Activated B cell treated with CpG ODN at 0.5 μM for 24 hours (primary cell): ENCODE data around the gene LEPR. TPM values are rescaled to one million over a fixed set of nuclear protein-coding genes. Genes with fewer than 3 reads are reported as not detected.
"Not testable (repeated sequence)": the region's sequence is repeated elsewhere in the genome, so short reads cannot be mapped to it uniquely, and the experiment has no call there.

Experiments
- ATAC-seq: fragments of 200-7000 bp; cut with Tn5 transposase; one replicate; pipeline ENCODE4 v1.10.0; 2021; ENCODE audit warnings: low read depth, mild to moderate bottlenecking, moderate library complexity
- CTCF ChIA-PET: fragments of 350-600 bp; sonication (Branson Sonifier 250); formaldehyde crosslinking; loops from one replicate; lab custom pipeline; 2021; ENCODE audit warnings: antibody characterized with exemption; lab: Charles Lee
- POLR2A ChIA-PET: fragments of 350-600 bp; sonication (Branson Sonifier 250); formaldehyde crosslinking; loops from one replicate; lab custom pipeline; 2021; ENCODE audit warnings: antibody characterized with exemption; lab: Charles Lee
- DNase-seq: peaks from one replicate; pipeline ENCODE4 v3.0.0; 2022
- H3K27ac Mint-ChIP-seq: one replicate; pipeline ENCODE4 v1.8.0; 2020; ENCODE audit warnings: mixed read lengths
- H3K27me3 Mint-ChIP-seq: one replicate; pipeline ENCODE4 v1.8.0; 2021; ENCODE audit warnings: mixed read lengths
- H3K36me3 Mint-ChIP-seq: one replicate; pipeline ENCODE4 v1.8.0; 2021; ENCODE audit warnings: low read depth, mixed read lengths
- H3K4me1 Mint-ChIP-seq: one replicate; pipeline ENCODE4 v1.8.0; 2021; ENCODE audit warnings: mixed read lengths
- H3K4me3 Mint-ChIP-seq: one replicate; pipeline ENCODE4 v1.8.0; 2020; ENCODE audit warnings: mild to moderate bottlenecking, mixed read lengths
- H3K9me3 Mint-ChIP-seq: one replicate; pipeline ENCODE4 v1.8.0; 2020; ENCODE audit warnings: mixed read lengths
- intact Hi-C: fragments of 100-400 bp; cut with micrococcal nuclease; formaldehyde crosslinking; loops from one replicate; pipeline ENCODE4 v1.15.1; 2024
- total RNA-seq: library from RNA; stranded (reverse); gene quantifications from 2 replicates; pipeline ENCODE4 v1.2.3, GENCODE V29; 2022
- TF ChIP-seq, protein P1 (sequence below): fragments of 200-600 bp; IDR thresholded peaks from one replicate; pipeline ENCODE4 v1.8.0; 2022; ENCODE audit warnings: antibody characterized with exemption, mild to moderate bottlenecking

The LEPR gene
- total RNA-seq, 1 donor from 2014 or later, result 1.00 TPM

DNA sequence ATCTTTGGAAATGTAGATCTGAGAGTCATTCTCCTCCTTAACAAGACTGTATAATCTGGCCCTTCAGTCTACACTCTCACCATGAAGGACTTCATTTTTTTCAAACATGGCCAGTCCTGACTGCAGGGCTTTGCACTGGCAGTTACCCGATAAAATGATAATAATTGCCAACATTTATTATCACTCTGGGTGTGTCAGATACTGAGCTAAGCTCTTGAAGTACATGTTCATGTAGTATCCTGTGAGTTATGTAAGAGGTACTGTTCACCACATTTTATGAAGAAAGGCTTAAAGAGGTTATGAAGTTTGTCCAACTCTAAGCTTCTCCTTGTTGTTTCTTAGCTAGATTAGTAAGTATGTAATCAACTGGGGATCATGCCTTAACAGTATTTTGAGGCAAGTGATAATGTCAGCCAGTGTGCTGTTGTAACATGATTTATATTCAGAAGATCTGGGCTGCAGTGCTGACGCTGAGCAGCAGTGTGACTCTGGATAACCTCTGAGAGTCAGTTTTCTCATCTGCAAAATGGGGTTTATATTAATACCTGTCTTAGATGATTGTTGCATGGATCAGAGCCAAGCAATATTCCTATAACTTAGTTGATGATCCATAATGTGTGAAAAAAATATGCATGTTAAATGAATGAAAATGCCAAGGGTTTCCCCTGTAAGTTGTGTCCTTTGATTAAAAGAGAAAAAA, 42.1 kb upstream of the LEPR start:
- H3K9me3 Mint-ChIP-seq, result no peaks in the 10 kb centered on the region
- TF ChIP-seq, protein P1, sequence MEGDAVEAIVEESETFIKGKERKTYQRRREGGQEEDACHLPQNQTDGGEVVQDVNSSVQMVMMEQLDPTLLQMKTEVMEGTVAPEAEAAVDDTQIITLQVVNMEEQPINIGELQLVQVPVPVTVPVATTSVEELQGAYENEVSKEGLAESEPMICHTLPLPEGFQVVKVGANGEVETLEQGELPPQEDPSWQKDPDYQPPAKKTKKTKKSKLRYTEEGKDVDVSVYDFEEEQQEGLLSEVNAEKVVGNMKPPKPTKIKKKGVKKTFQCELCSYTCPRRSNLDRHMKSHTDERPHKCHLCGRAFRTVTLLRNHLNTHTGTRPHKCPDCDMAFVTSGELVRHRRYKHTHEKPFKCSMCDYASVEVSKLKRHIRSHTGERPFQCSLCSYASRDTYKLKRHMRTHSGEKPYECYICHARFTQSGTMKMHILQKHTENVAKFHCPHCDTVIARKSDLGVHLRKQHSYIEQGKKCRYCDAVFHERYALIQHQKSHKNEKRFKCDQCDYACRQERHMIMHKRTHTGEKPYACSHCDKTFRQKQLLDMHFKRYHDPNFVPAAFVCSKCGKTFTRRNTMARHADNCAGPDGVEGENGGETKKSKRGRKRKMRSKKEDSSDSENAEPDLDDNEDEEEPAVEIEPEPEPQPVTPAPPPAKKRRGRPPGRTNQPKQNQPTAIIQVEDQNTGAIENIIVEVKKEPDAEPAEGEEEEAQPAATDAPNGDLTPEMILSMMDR, result no peak
- ChIA-PET POLR2A (no interaction called here), CTCF (no interaction called here)
- no peak overlapping the region for H3K4me3 Mint-ChIP-seq
- peaks cover 15% of the 10 kb centered on the region for H3K27me3 Mint-ChIP-seq
- H3K27ac Mint-ChIP-seq, result no peak overlapping the region
- intact Hi-C loops, result no loop called here
- no peaks in the 10 kb centered on the region for H3K4me1 Mint-ChIP-seq
- ATAC-seq, result no peak
- DNase-seq, result no peak
- no peaks in the 10 kb centered on the region for H3K36me3 Mint-ChIP-seq

DNA sequence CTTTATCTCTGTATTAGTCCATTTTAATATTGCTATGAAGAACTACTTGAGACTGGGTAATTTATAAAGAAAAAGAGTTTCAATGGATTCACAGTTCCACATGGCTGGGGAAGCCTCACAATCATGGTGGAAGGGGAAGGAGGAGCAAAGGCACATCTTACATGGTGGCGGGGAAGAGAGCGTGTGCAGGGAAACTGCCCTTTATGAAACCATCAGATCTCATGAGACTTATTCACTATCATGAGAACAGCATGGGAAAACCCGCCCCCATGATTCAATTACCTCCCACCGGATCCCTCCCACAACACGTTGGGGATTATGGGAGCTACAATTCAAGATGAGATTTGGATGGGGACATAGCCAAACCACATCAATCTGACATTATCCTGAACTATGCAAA, 36.0 kb upstream of the LEPR start:
- ATAC-seq, H3K9me3 Mint-ChIP-seq, H3K27ac Mint-ChIP-seq, H3K4me1 Mint-ChIP-seq, intact Hi-C loops, POLR2A ChIA-PET, H3K4me3 Mint-ChIP-seq, H3K36me3 Mint-ChIP-seq, CTCF ChIA-PET, H3K27me3 Mint-ChIP-seq, DNase-seq: not testable (repeated sequence)

DNA sequence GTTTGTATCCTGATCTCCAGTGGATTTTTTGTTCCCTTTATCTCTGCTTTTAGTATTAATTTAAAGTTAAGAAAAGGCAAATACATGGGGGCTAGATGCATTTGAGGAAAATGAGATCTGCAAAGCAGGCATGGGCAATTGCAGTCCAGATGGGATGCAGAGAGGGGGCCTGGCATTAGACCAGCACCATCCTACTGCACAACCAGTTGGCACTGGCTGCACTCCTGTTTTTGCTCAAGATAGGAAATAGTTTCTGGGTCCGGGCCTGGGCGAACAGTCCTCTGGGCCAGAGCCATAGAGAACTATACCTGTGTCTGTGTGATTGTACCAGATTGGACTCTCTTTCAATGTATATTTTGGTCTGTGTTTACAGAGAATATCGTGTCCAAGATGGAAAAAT, 34.0 kb upstream of the LEPR start:
- no peaks in the 10 kb centered on the region for H3K4me1 Mint-ChIP-seq
- H3K36me3 Mint-ChIP-seq, result no peaks in the 10 kb centered on the region
- H3K4me3 Mint-ChIP-seq, result no peak overlapping the region
- H3K27me3 Mint-ChIP-seq, result no peaks in the 10 kb centered on the region
- intact Hi-C loops, result no loop called here
- ATAC-seq (no peak), DNase-seq (no peak)
- H3K9me3 Mint-ChIP-seq, result no peaks in the 10 kb centered on the region
- no peak overlapping the region for H3K27ac Mint-ChIP-seq
- CTCF ChIA-PET, result no interaction called here
- TF ChIP-seq, protein P1, result no peak
- POLR2A ChIA-PET, result no interaction called here

DNA sequence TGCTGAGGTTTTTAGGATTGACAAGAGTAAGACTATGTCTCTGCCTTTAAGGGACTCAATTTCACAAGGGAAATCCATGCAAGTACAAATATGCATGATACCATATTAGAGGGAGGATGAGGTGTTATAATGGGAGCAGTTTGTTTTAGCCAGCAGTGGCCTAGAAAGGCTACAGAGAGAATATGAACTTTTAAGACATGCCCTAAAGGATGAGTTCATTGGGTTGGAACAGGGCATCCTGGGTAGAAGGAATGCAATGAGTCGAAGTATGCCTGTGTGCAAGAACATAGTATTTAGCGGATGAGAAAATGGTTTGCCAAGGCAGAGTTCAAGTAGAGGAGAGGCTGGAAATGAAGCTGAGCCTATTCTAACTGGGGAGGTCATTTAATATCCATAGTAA, 32.6 kb upstream of the LEPR start:
- intact Hi-C loops, result no loop called here
- Mint-ChIP-seq H3K27me3 (no peaks in the 10 kb centered on the region), H3K9me3 (no peaks in the 10 kb centered on the region), H3K27ac (no peak overlapping the region), H3K4me3 (no peak overlapping the region), H3K36me3 (no peaks in the 10 kb centered on the region), H3K4me1 (no peaks in the 10 kb centered on the region)
- POLR2A ChIA-PET, result no interaction called here
- CTCF ChIA-PET, result no interaction called here
- TF ChIP-seq, protein P1, result no peak
- DNase-seq (no peak), ATAC-seq (no peak)

DNA sequence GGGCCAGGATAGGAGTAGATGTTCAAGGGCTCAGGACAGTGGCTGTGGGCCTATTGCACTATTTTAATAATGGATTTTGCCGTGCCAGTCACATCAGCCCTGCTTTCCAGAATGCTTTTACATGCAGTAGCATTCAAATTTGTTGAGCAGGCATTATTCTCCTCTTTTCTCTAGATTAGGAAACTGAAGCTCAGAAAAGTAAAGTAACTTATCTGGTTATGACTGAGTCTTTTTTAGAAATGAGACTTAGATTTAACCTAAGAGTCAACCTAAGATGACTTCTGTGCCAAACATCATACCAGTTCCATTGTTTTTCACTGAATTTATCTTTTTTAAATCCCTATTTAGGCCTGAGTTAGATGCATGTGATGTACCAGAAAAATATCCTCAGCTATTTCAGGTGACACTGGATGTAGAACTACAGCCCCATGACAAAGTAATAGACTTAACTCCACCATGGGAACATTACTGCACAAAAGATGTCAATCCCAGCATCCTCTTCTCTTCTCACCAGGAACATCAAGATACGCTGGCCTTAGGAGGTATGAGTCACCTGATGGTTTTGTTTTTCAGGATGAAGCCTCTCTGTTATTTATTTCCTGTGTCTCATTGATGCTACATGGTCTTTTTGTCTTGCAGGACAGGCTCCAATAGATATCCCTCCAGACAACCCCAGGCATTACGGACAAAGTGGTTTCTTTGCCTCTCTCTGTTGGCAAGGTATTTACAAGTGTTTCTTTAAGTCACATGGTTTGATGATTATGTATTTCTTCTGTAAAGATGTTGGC, 31.4 kb upstream of the LEPR start:
- ATAC-seq, result no peak
- intact Hi-C loops, result no loop called here
- H3K4me3 Mint-ChIP-seq, result no peak overlapping the region
- no peak overlapping the region for H3K27ac Mint-ChIP-seq
- H3K36me3 Mint-ChIP-seq, result no peaks in the 10 kb centered on the region
- ChIA-PET CTCF (no interaction called here), POLR2A (no interaction called here)
- DNase-seq, result no peak
- no peaks in the 10 kb centered on the region for H3K4me1 Mint-ChIP-seq
- TF ChIP-seq, protein P1, result no peak
- no peaks in the 10 kb centered on the region for H3K9me3 Mint-ChIP-seq
- no peaks in the 10 kb centered on the region for H3K27me3 Mint-ChIP-seq
